GM12878 (cell line): Measurements from ENCODE around the gene NSUN7. TPM values are rescaled to one million over a fixed set of nuclear protein-coding genes. Genes with fewer than 3 reads are reported as not detected.

Experiments
- ATAC-seq: fragments of 200-7000 bp; cut with Tn5 transposase; 3 replicates; pipeline ENCODE4 v1.9.1; 2020; ENCODE audit warnings: mild to moderate bottlenecking, moderate library complexity
- BruUV-seq: library from RNA; stranded (reverse); fragments of 400-500 nt; replicated peaks from 2 replicates; lab custom pipeline; 2021; lab: Mats Ljungman, UMichigan
- CTCF ChIA-PET: fragments of 300-600 bp; sonication (Branson Sonifier 250); formaldehyde crosslinking; extraction: SDS; loops from one replicate; lab custom pipeline; 2021; ENCODE audit warnings: inconsistent platforms; lab: Yijun Ruan, JAX
- POLR2A ChIA-PET: fragments of 350-600 bp; formaldehyde crosslinking; extraction: SDS; loops from one replicate; lab custom pipeline; 2021; ENCODE audit warnings: inconsistent platforms; lab: Charles Lee
- RAD21 ChIA-PET: fragments of 300-600 bp; sonication (Branson Sonifier 250); formaldehyde crosslinking; loops from one replicate; lab custom pipeline; 2023; ENCODE audit warnings: antibody characterized with exemption; ENCODE audit not compliant: unreplicated experiment; lab: Charles Lee
- SMC1A ChIA-PET: fragments of 300-600 bp; sonication (Branson Sonifier 250); formaldehyde crosslinking; loops from one replicate; lab custom pipeline; 2023; ENCODE audit not compliant: unreplicated experiment, uncharacterized antibody; lab: Charles Lee
- DNase-seq: peaks from one replicate; pipeline ENCODE4 v3.0.0-alpha.2; 2011; ENCODE audit warnings: low read depth, low spot score
- FAIRE-seq: peaks from 3 replicates; lab custom pipeline; 2011; peaks lifted over from hg19 to GRCh38; lab: Jason Lieb, UNC
- H2AFZ ChIP-seq: 2 replicates; pipeline ENCODE4 v1.6.0; 2011; ENCODE audit warnings: low read depth, low read length, control low read depth; ENCODE audit not compliant: control insufficient read depth
- H3K27ac ChIP-seq: 2 replicates; pipeline ENCODE4 v1.5.1; 2011; ENCODE audit warnings: control low read depth; ENCODE audit not compliant: control insufficient read depth, insufficient read depth
- H3K27me3 ChIP-seq, 2 experiments: replicated peaks in 1 of 2; 2 replicates each; pipeline versions ENCODE4 v1.6.0 to v1.6.1; 2011; ENCODE audit warnings: low read length in 1 of 2; ENCODE audit not compliant: control insufficient read depth in 2 of 2, insufficient read depth in 2 of 2
- H3K36me3 ChIP-seq, 2 experiments: 2 replicates each; pipeline ENCODE4 v1.5.1; 2011; ENCODE audit warnings: low read length in 1 of 2; ENCODE audit not compliant: control insufficient read depth in 2 of 2, insufficient read depth in 2 of 2
- H3K4me1 ChIP-seq: 2 replicates; pipeline ENCODE4 v1.6.1; 2011; ENCODE audit warnings: mild to moderate bottlenecking, low read length, moderate library complexity, mixed read lengths; ENCODE audit not compliant: control insufficient read depth, insufficient read depth
- H3K4me2 ChIP-seq: 2 replicates; pipeline ENCODE4 v1.6.0; 2011; ENCODE audit warnings: control low read depth; ENCODE audit not compliant: control insufficient read depth, insufficient read depth
- H3K4me3 ChIP-seq: fragments of 200-600 bp; sonication (generic); 2 replicates; pipeline ENCODE4 v1.5.1; 2016
- H3K79me2 ChIP-seq: 2 replicates; pipeline ENCODE4 v1.6.0; 2011; ENCODE audit warnings: low read length; ENCODE audit not compliant: control insufficient read depth, insufficient read depth
- H3K9ac ChIP-seq: 2 replicates; pipeline ENCODE4 v1.8.0; 2011; ENCODE audit warnings: low read length, control low read depth, mixed read lengths; ENCODE audit not compliant: control insufficient read depth, insufficient read depth
- H3K9me3 ChIP-seq: replicated peaks from 3 replicates; pipeline ENCODE4 v1.5.1; 2011; ENCODE audit warnings: mild to moderate bottlenecking, low read length; ENCODE audit not compliant: control insufficient read depth, insufficient read depth
- H4K20me1 ChIP-seq: 2 replicates; pipeline ENCODE4 v1.6.0; 2011; ENCODE audit not compliant: control insufficient read depth, insufficient read depth
- BACH1 ChIP-seq: fragments of 450-650 bp; IDR thresholded peaks from 2 replicates; pipeline ENCODE4 v1.6.1; 2017; ENCODE audit warnings: mild to moderate bottlenecking, borderline replicate concordance
- BHLHE40 ChIP-seq, 2 experiments: fragments of 450-650 bp in 1 of 2; IDR thresholded peaks; 2 replicates each; pipeline ENCODE4 v1.6.1; 2011 to 2017; ENCODE audit warnings: low read depth in 2 of 2, borderline replicate concordance in 1 of 2, improper control_type of control experiment in 1 of 2, low read length in 1 of 2, mild to moderate bottlenecking in 1 of 2
- BMI1 ChIP-seq: fragments of 450-650 bp; IDR thresholded peaks from 2 replicates; pipeline ENCODE4 v1.6.1; 2016; ENCODE audit warnings: mild to moderate bottlenecking, moderate library complexity, borderline replicate concordance
- CREB1 ChIP-seq: IDR thresholded peaks from 2 replicates; pipeline ENCODE4 v1.6.1; 2012; ENCODE audit warnings: low read depth, mild to moderate bottlenecking, inconsistent platforms
- EZH2 ChIP-seq: IDR thresholded peaks from 2 replicates; pipeline ENCODE4 v1.6.1; 2012; ENCODE audit warnings: low read depth, mild to moderate bottlenecking, control low read depth, inconsistent platforms, low read length, borderline replicate concordance; ENCODE audit not compliant: control insufficient read depth
- KLF5 ChIP-seq: fragments of 450-650 bp; IDR thresholded peaks from 2 replicates; pipeline ENCODE4 v1.6.1; 2014; ENCODE audit warnings: mild to moderate bottlenecking; ENCODE audit not compliant: partially characterized antibody
- MYB ChIP-seq: fragments of 150-350 bp; IDR thresholded peaks from 2 replicates; pipeline ENCODE4 v1.6.1; 2014; ENCODE audit warnings: mild to moderate bottlenecking, low read depth, low read length, borderline replicate concordance
- SP1 ChIP-seq: IDR thresholded peaks from one replicate; pipeline ENCODE4 v1.6.1; 2011; ENCODE audit warnings: low read depth, low read length
- WGBS: methylation state at CpG from one replicate; pipeline ENCODE4 v1.1.6; 2016; ENCODE audit warnings: low lambda C conversion rate; ENCODE audit not compliant: insufficient replicate concordance, insufficient coverage; ENCODE audit errors: missing lambda C conversion rate; 5-methylcytosine and 5-hydroxymethylcytosine counted together
- in situ Hi-C: fragments of 300-500 bp; cut with MboI; formaldehyde crosslinking; loops from 9 replicates; pipeline ENCODE4 v1.14.3; 2018; ENCODE audit warnings: mixed read lengths
- intact Hi-C: fragments of 100-400 bp; cut with micrococcal nuclease; formaldehyde crosslinking; loops from one replicate; pipeline ENCODE4 v1.14.2; 2022; ENCODE audit not compliant: unreplicated experiment
- polyA plus RNA-seq, 11 experiments: library from polyadenylated mRNA; depleted of rRNA in 4 of 11; unstranded in 6 of 11; stranded (reverse) in 5 of 11; fragments of >200 nt; fragmentation: Nextera tagmentation in 4 of 11; fragmentation: Illumina TruSeq in 1 of 11; extraction: Ambion mirVana in 4 of 11; extraction: Trizol in 1 of 11; gene quantifications; 1 replicate in 1 of 11; 2 replicates in 10 of 11; pipeline versions ENCODE4 v1.2.1 to v1.2.3, GENCODE V29; 2011 to 2016; ENCODE audit warnings: inconsistent platforms in 2 of 11, missing spikeins in 2 of 11, low read depth in 1 of 11
- total RNA-seq, 4 experiments: library from RNA; depleted of rRNA in 3 of 4; stranded (reverse); fragments of >200 nt in 3 of 4; fragmentation: Illumina TruSeq in 1 of 4; extraction: Trizol in 1 of 4; gene quantifications; 2 replicates each; pipeline versions ENCODE4 v1.2.1 to v1.2.3, GENCODE V29; 2013 to 2021
- TF ChIP-seq, protein P1 (sequence below): fragments of 450-650 bp; formaldehyde crosslinking; IDR thresholded peaks from 2 replicates; pipeline ENCODE4 v1.5.0; 2022; ENCODE audit warnings: mild to moderate bottlenecking, missing genetic modification characterization
- TF ChIP-seq, protein P2 (sequence below): fragments of 450-650 bp; IDR thresholded peaks from 2 replicates; pipeline ENCODE4 v1.6.1; 2017; ENCODE audit warnings: mild to moderate bottlenecking, low read depth, inconsistent platforms; ENCODE audit not compliant: poor library complexity, severe bottlenecking

NSUN7 gene
- total and polyA plus RNA-seq, 10 of the 15 experiments (the other 5 are each of a cell fraction or from before 2014, with no cell fraction given): 0.02 to 0.21 (median 0.15) TPM; not detected in 3

DNA sequence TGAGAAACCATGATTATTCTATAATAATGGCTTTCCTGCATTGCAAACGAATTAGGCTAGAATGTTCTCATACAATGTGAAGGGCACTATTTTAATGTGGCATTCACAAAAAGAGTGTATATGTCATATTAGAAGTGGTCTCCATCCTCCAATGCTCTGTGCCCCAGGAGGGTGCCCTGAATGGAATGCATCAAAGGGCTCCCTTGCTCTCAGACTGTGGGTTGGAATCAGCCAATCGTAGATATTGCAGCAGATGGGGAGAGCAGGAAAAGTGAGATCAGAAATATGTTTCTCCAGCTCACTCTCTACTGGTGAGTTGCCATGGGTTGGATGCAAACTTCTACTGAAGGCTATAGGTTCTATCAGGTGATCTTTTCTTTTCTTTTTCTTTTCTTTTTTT is 11.9 kb upstream of the NSUN7 start:
- Histone ChIP-seq H3K4me1 (no peaks in the 10 kb centered on the region), H3K9ac (no peak overlapping the region), H3K9me3 (no peaks in the 10 kb centered on the region), H3K27me3 (no peaks in the 10 kb centered on the region), H2AFZ (no peak overlapping the region), H4K20me1 (no peaks in the 10 kb centered on the region), H3K27ac (no peak overlapping the region)
- ChIA-PET POLR2A (interaction anchor here (0.7 to 1.0 kb wide), 2 partner anchors 159 to 417 kb away, joined by 3 to 5 read pairs; no protein-coding TSS in a partner anchor), SMC1A (interaction anchor here (0.6 to 7.7 kb wide), 10 partner anchors 9 to 362 kb away, joined by 3 to 133 read pairs (median 3); no protein-coding TSS in a partner anchor), RAD21 (interaction anchor here (1.1 to 3.9 kb wide), 4 partner anchors 100 to 188 kb away, joined by 3 to 17 read pairs (median 12); no protein-coding TSS in a partner anchor), CTCF (interaction anchor here (0.9 to 8.6 kb wide), 11 partner anchors 9 to 378 kb away, joined by 3 to 224 read pairs (median 3); no protein-coding TSS in a partner anchor)
- DNase-seq: no peak
- no peak for ATAC-seq
- WGBS: 5% methylated on average over 2 of the region's 2 CpGs
- FAIRE-seq: no peak
- in situ Hi-C loops: loop anchor here (5.0 to 10.0 kb wide), 2 partner anchors 159 to 477 kb away; partner anchors contain the start of gene APBB2
- TF ChIP-seq CREB1: no peak
- TF ChIP-seq EZH2: no peak
- TF ChIP-seq BACH1: no peak
- TF ChIP-seq SP1: no peak
- no peak for TF ChIP-seq BHLHE40 (IDR thresholded peaks at IDR 0.05; ENCODE audit: borderline replicate concordance in 1 of 2, low read depth in 2 of 2, low read length in 1 of 2)
- TF ChIP-seq, all 136 proteins: peak for 0
- H3K79me2 ChIP-seq: no peaks in the 10 kb centered on the region
- H3K4me3 ChIP-seq: no peak overlapping the region
- no peaks in the 10 kb centered on the region for H3K36me3 ChIP-seq
- BruUV-seq: no TSS peak
- no peak overlapping the region for H3K4me2 ChIP-seq
- intact Hi-C loops: loop anchor here (1.0 to 10.0 kb wide), 3 partner anchors 105 to 477 kb away; partner anchors contain the start of gene APBB2

GRCh38 chr4:40739347-40739746 is 10.4 kb upstream of the NSUN7 start:
- Histone ChIP-seq H3K27ac (no peak overlapping the region), H3K4me1 (no peaks in the 10 kb centered on the region), H3K4me3 (no peak overlapping the region), H3K9me3 (no peaks in the 10 kb centered on the region), H3K4me2 (no peak overlapping the region), H3K9ac (no peak overlapping the region), H3K27me3 (no peaks in the 10 kb centered on the region), H4K20me1 (no peaks in the 10 kb centered on the region), H3K79me2 (no peaks in the 10 kb centered on the region), H2AFZ (no peak overlapping the region), H3K36me3 (no peaks in the 10 kb centered on the region)
- ChIA-PET SMC1A (interaction anchor here (0.9 to 7.7 kb wide), 4 partner anchors 104 to 185 kb away, joined by 3 to 133 read pairs (median 5); no protein-coding TSS in a partner anchor), POLR2A (no interaction called here), RAD21 (interaction anchor here (0.8 to 2.7 kb wide), 2 partner anchors 102 to 157 kb away, joined by 4 to 8 read pairs; no protein-coding TSS in a partner anchor), CTCF (interaction anchor here (0.7 to 8.6 kb wide), 4 partner anchors 105 to 415 kb away, joined by 3 to 224 read pairs (median 96); no protein-coding TSS in a partner anchor)
- FAIRE-seq (no peak), DNase-seq (no peak), ATAC-seq (no peak)
- TF ChIP-seq, protein P1, sequence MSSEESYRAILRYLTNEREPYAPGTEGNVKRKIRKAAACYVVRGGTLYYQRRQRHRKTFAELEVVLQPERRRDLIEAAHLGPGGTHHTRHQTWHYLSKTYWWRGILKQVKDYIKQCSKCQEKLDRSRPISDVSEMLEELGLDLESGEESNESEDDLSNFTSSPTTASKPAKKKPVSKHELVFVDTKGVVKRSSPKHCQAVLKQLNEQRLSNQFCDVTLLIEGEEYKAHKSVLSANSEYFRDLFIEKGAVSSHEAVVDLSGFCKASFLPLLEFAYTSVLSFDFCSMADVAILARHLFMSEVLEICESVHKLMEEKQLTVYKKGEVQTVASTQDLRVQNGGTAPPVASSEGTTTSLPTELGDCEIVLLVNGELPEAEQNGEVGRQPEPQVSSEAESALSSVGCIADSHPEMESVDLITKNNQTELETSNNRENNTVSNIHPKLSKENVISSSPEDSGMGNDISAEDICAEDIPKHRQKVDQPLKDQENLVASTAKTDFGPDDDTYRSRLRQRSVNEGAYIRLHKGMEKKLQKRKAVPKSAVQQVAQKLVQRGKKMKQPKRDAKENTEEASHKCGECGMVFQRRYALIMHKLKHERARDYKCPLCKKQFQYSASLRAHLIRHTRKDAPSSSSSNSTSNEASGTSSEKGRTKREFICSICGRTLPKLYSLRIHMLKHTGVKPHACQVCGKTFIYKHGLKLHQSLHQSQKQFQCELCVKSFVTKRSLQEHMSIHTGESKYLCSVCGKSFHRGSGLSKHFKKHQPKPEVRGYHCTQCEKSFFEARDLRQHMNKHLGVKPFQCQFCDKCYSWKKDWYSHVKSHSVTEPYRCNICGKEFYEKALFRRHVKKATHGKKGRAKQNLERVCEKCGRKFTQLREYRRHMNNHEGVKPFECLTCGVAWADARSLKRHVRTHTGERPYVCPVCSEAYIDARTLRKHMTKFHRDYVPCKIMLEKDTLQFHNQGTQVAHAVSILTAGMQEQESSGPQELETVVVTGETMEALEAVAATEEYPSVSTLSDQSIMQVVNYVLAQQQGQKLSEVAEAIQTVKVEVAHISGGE (CRISPR knock-in tag): no peak
- TF ChIP-seq KLF5 (no peak), BMI1 (no peak), MYB (no peak)
- TF ChIP-seq, protein P2, sequence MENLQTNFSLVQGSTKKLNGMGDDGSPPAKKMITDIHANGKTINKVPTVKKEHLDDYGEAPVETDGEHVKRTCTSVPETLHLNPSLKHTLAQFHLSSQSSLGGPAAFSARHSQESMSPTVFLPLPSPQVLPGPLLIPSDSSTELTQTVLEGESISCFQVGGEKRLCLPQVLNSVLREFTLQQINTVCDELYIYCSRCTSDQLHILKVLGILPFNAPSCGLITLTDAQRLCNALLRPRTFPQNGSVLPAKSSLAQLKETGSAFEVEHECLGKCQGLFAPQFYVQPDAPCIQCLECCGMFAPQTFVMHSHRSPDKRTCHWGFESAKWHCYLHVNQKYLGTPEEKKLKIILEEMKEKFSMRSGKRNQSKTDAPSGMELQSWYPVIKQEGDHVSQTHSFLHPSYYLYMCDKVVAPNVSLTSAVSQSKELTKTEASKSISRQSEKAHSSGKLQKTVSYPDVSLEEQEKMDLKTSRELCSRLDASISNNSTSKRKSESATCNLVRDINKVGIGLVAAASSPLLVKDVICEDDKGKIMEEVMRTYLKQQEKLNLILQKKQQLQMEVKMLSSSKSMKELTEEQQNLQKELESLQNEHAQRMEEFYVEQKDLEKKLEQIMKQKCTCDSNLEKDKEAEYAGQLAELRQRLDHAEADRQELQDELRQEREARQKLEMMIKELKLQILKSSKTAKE: no peak
- intact Hi-C loops: loop anchor here (10.0 kb wide), 1 partner anchor 475 kb away; the partner anchor contains the start of gene APBB2
- BruUV-seq: no TSS peak
- in situ Hi-C loops: loop anchor here (5.0 to 10.0 kb wide), 2 partner anchors 158 to 475 kb away; partner anchors contain the start of gene APBB2
